ENCODE measurements around the gene NDUFA11.
A peak's percentile ranks its signal among the peaks of the same experiment; 100 is the strongest.
"Not testable (repeated sequence)": the region's sequence is repeated elsewhere in the genome, so short reads cannot be mapped to it uniquely, and the experiment has no call there.

NDUFA11 gene

DNA sequence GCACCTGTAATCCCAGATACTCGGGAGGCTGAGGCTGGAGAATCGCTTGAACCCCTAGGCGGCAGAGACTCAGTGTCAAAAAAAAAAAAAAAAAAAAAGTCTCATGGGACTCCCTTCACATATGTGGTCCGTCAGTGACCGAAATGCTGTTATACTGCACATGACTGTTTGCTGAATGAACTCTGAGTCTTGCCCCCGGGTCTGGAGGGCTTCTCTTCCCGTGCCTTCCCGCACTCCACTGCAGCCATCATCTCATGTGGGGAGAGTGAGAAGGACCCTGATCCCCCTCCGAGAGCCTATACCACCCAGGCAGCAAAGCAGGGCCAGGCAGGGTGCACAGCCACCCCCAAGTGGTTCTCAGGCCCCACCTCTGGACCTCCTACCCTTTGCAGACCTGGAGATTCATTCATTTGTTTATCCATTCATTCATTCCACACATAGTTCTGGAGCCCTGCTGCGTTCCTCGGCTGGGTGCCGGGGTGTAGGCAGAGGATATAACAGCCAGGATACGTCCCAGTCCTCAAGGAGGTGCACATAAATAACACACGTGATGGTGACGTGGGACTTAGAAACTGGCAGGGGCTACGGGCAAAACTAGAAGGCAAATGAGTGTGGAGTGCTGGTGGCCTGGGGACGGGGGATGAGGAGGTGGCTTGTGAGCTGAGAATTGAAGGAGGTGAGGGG, 14.2 kb downstream of the NDUFA11 start:
- no peak for DNase-seq (ENCODE audit: low spot score)

- DNase-seq (ENCODE audit: low spot score) = not testable (repeated sequence)
Observed at GRCh38 chr19:5884065-5884811, 19.4 kb downstream of the NDUFA11 start.

DNA sequence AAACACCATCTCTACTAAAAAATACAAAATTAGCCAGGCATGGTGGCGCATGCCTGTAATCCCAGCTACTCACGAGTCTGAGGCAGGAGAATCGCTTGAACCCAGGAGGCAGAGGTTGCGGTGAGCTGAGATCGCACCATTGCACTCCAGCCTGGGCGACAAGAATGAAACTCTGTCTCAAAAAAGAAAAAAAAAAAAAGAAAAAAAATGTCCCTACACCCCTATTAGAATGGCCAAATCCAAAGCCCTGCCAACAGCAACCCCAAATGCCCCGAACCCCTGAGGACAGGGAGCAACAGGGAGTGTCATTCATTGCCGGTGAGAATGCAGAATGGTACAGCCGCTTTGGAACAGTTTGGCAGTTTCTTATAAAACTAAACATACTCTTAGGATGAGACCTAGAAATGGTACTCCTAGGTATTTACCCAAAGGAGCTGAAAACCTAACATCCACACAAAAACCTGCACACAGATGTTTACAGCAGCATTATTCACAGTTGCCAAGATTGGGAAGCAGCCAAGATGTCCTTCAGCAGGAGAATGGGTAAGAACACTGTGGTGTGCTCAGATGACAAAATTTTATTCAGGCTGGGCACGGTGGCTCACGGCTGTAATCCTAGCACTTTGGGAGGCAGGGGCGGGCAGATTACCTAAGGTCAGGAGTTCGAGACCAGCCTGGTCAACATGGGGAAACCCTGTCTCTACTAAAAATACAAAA, 20.3 kb downstream of the NDUFA11 start:
- not testable (repeated sequence) for DNase-seq (ENCODE audit: low spot score)

DNA sequence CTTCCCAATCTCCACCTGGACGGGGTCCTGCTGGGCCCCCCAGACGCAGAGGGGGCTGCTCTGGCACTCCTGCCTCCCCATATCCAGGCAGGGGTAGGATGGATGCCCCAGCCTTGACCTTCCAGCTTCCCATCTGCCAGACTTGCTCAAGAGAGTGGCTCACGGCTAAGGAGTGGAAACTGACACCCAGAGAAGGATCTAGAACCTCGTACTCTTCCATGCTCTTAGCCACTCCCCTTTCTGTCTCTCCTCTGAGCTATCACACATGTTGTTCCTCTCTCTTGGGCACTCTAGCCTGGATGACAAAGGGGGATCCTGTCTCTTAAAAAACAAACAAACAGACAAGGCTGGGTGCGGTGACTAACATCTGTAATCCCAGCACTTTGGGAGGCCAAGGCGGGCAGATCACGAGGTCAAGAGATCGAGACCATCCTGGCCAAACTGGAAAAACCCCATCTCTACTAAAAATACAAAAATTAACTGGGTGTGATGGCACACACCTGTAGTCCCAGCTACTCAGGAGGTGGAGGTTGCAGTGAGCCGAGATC, 21.1 kb downstream of the NDUFA11 start:
- DNase-seq (ENCODE audit: low spot score) = no peak

- no peak for DNase-seq (ENCODE audit: low spot score)
Observed at GRCh38 chr19:5881543-5882299, 21.9 kb downstream of the NDUFA11 start.

- DNase-seq (ENCODE audit: low spot score) = peak; percentile 58
Observed at GRCh38 chr19:5880604-5881078, 22.9 kb downstream of the NDUFA11 start.

DNA sequence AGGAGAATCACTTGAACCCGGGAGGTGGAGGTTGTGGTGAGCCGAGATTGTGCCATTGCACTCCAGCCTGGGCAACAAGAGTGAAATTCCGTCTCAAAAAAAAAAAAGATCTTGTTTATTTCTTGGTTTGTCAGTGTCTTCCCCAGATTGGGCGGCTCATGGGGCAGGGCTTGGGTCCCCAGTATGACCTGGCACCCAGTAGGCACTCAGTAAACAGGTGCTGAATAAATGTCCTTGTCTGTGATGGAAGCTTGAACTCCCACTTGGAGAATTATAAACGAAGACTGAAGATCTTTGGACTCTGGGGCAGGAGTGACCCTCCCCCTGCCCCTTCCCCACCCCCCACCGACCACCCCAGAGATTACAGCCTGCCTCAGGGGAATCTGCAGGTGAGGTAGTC, 23.4 kb downstream of the NDUFA11 start:
- no peak for DNase-seq (ENCODE audit: low spot score)

- DNase-seq (ENCODE audit: low spot score) = no peak
Observed at GRCh38 chr19:5877882-5878281, 25.7 kb downstream of the NDUFA11 start.

DNA sequence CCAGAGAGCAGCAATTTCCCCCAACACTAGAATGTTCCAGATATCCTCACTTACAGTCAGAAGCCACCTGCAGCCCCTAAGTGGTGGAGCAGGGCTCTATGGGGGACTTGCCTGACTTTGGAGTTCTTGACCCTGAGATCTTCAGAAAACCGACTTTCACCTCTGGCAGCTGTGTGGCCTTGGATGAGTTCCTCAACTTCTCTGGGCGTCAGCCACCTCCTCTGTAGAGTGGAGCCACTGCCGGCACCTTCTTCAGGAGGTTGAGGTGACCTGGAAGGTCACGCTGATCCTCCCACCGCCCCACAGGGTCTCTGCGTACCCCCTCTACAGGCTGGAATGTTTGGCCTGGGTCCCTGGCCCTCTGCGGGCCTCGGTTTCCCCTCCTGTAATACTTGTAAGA, 26.2 kb downstream of the NDUFA11 start:
- no peak for DNase-seq (ENCODE audit: low spot score)

DNA sequence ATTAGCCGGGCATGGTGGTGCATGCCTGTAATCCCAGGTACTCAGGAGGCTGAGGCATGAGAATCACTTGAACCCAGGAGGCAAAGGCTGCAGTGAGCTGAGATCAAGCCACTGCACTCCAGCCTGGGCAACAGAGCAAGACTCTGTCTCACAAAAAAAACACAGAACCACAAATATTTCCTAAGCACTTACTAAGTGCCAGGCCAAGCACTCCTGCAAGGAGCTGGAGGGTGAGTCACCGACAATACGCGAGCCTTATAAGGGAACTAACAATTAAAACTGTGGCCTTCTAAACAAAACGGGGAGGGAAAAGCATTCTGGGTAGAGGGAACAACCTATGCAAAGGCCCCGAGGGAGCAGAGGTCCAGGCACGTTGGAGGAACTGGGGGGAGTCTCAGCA, 29.1 kb downstream of the NDUFA11 start:
- DNase-seq (ENCODE audit: low spot score) = not testable (repeated sequence)

- DNase-seq (ENCODE audit: low spot score) = no peak
Observed at GRCh38 chr19:5873617-5874199, 29.9 kb downstream of the NDUFA11 start.

DNA sequence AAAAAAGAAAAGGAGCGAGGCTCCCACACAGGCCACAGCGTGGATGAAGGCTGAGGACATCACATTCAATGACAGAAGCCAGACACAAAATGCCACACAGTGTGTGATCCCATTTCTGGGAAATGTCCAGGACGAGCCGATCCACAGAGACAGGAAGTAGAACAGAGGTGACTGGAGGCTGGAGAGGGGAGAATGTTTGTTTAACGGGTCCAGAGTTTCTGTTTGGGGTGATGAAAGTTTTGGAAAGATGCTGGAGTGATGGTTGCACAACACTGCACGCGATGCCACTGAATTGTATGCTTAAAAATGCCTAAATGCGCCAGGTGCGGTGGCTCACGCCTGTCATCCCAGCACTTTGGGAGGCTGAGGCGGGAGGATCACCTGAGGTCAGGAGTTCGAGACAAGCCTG, 32.6 kb downstream of the NDUFA11 start:
- DNase-seq (ENCODE audit: low spot score) = peak; percentile 48

DNA sequence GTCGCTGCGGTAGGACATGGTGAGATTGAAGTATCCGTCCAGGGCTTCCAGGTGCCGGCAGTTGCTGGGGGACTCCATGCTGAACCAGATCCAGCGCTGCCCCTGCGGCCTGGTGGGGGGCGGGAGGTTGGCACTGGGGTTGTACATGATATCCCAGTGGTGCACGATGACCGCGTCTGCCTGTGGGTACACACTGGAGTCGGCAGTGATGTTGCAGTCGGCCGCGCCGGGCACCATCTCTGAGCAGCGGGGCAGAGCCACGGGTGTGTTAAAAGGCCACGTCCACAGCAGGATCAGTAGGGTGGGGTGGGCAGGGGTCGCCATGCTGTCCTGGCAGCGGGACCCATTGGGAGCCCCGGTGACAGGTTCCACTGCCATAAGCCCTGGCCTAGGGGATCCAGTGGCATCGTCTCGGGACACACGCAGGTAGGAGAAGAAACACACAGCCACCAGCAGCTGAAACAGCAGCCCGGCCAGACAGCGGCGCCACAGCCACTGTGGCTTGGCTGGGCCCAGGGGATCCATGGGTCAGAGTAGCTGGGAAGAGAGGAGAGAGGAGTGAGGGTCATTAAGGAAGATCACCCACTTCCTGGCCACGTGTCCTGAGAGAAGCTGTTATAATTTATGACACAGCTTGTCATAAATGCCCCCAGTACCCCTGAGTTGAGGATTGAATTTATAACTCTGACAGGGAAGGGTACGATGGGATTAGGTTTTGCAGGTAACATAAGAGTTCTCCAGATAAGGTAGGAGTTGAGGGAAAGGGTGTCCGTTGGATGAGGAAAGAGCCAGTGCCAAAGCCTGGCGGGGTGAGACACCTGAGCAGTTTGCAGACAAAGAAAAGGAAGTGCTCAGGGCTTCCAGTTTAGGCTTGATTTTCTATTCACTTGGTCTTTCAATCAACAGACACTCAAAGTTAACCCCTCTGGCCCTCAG, 36.1 kb downstream of the NDUFA11 start:
- no peak for DNase-seq (ENCODE audit: low spot score)

DNA sequence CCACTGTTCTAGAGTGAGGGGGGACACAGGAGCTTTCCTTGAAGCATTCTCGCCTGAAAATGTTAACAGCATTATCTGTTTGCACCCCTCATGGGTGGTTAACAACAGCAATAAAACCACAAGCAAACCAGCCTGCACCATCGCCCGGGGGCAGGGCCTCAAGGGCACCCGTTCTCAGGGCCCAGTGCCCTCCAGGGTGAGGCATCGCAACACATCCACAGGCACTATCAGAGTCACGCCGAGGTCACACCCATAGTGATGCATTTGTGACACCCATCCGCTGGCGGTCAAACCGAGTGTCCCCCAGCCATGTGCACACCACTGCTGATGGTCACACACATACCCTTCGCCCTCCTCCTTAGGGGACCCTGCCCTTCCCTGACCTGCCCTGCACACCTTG, 37.8 kb downstream of the NDUFA11 start:
- DNase-seq (ENCODE audit: low spot score) = no peak

DNA sequence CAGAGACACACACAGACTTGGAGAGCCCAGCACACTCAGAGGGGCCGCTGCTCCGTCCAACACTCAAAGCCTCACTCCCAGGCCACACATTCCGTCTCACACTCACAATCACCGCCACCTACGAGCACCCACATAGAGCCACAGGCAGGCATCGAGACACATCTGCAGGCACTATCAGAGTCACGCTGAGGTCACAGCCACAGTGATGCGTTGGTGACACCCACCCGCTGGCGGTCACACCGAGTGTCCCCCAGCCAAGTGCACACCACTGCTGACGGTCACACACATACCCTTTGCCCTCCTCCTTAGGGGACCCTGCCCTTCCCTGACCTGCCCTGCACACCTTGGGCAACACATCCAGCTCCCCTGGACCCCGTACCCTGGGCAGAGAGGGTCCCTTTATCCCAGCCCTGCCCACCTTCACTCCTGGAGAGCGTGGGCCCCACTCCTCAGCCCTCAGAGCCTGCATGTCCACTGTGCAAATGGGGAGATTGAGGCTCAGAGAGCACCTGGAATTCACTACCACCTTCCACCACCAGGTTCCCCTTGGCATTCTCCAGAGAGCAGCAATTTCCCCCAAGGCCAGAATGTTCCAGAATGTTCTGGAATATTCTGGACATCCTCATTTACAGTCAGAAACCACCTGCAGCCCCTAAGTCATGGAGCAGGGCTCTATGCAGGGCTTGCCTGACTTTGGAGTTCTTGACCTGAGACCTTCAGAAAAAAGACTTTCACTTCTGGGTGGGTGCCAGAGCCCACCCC, 38.7 kb downstream of the NDUFA11 start:
- no peak for DNase-seq (ENCODE audit: low spot score)

GRCh38 chr19:5864013-5864720, 39.4 kb downstream of the NDUFA11 start:
- no peak for DNase-seq (ENCODE audit: low spot score)

GRCh38 chr19:5863030-5863665, 40.4 kb downstream of the NDUFA11 start:
- no peak for DNase-seq (ENCODE audit: low spot score)
